Breast epithelium (tissue), 4 donors: Measurements from ENCODE around the gene FUT9. TPM values are rescaled to one million over a fixed set of nuclear protein-coding genes. Genes with fewer than 3 reads are reported as not detected.
"Not testable (repeated sequence)": the region's sequence is repeated elsewhere in the genome, so short reads cannot be mapped to it uniquely, and the experiment has no call there.

Source experiments
- DNase-seq, 2 donors: peaks; one replicate each; pipeline ENCODE4 v3.0.0-alpha.2; 2019; ENCODE audit warnings: low spot score in 2 of 2
- H3K27ac ChIP-seq, 2 donors: fragments of 200-600 bp; sonication (generic) in 1 of 2; one replicate each; pipeline ENCODE4 v1.5.1; 2016 to 2019; ENCODE audit warnings: mild to moderate bottlenecking in 1 of 2
- H3K27me3 ChIP-seq, 2 donors: fragments of 200-600 bp; sonication (generic) in 1 of 2; one replicate each; pipeline versions ENCODE4 v1.5.1 to v1.6.0; 2017 to 2019; ENCODE audit warnings: control low read depth in 1 of 2, mild to moderate bottlenecking in 1 of 2
- H3K36me3 ChIP-seq: fragments of 200-600 bp; one replicate; pipeline ENCODE4 v1.5.1; 2019
- H3K4me1 ChIP-seq, 2 donors: fragments of 200-600 bp; sonication (generic); one replicate each; pipeline ENCODE4 v1.5.1; 2016 to 2019; ENCODE audit warnings: control low read depth in 1 of 2
- H3K4me3 ChIP-seq, 3 donors: fragments of 200-600 bp; sonication (generic); 1 replicate in 2 of 3; 2 replicates in 1 of 3; pipeline ENCODE4 v1.5.1; 2016 to 2019; ENCODE audit warnings: mild to moderate bottlenecking in 3 of 3, moderate library complexity in 2 of 3
- H3K9me3 ChIP-seq, 2 donors: fragments of 200-600 bp; sonication (generic) in 1 of 2; one replicate each; pipeline ENCODE4 v1.5.1; 2016 to 2019; ENCODE audit warnings: control low read depth in 1 of 2
- POLR2A ChIP-seq: fragments of 450-650 bp; IDR thresholded peaks from one replicate; pipeline ENCODE4 v1.6.1; 2016; ENCODE audit warnings: antibody characterized with exemption, mild to moderate bottlenecking, moderate library complexity
- POLR2AphosphoS5 ChIP-seq, 3 donors: sonication (generic); formaldehyde crosslinking; IDR thresholded peaks; one replicate each; pipeline ENCODE4 v1.6.1; 2017; ENCODE audit warnings: antibody characterized with exemption in 3 of 3
- intact Hi-C: fragments of 100-400 bp; cut with DNase I; formaldehyde crosslinking; loops from one replicate; pipeline ENCODE4 v1.15.1; 2023; ENCODE audit warnings: low total_unique reads
- total RNA-seq, 3 donors: library from RNA; depleted of rRNA; stranded (reverse); fragments of >200 nt; gene quantifications; one replicate each; pipeline ENCODE4 v1.1.0, GENCODE V29; 2016
- TF ChIP-seq, protein P1 (sequence below), 3 donors: fragments of 450-650 bp; IDR thresholded peaks; one replicate each; pipeline ENCODE4 v1.5.1; 2016 to 2017; ENCODE audit warnings: antibody characterized with exemption in 3 of 3, mild to moderate bottlenecking in 3 of 3, moderate library complexity in 3 of 3

The FUT9 gene
- total RNA-seq, 3 donors from 2014 or later = 1.3 to 2.8 TPM; not detected in 1

DNA sequence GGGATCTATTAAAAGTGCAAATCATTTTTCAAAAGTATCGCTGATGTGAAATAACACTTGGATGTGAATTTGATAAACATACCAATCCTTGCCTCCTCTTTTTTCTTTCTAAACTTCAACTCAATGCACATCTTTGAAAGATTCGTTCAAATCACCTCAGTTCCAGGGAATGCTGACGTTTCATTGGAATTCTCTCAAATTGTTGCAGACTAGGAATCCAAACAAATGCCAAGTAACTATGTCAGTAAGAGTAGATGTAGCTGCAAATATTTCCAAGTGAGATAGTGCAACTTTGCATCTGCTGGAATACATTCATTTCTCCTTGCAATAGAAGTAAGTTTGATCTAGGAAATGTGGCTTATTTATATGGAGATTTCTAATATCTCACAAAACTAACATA, 220.7 kb downstream of the FUT9 start:
- TF ChIP-seq POLR2A (no peak), POLR2AphosphoS5 (IDR thresholded peaks at IDR 0.05) (no peak)
- TF ChIP-seq, protein P1, sequence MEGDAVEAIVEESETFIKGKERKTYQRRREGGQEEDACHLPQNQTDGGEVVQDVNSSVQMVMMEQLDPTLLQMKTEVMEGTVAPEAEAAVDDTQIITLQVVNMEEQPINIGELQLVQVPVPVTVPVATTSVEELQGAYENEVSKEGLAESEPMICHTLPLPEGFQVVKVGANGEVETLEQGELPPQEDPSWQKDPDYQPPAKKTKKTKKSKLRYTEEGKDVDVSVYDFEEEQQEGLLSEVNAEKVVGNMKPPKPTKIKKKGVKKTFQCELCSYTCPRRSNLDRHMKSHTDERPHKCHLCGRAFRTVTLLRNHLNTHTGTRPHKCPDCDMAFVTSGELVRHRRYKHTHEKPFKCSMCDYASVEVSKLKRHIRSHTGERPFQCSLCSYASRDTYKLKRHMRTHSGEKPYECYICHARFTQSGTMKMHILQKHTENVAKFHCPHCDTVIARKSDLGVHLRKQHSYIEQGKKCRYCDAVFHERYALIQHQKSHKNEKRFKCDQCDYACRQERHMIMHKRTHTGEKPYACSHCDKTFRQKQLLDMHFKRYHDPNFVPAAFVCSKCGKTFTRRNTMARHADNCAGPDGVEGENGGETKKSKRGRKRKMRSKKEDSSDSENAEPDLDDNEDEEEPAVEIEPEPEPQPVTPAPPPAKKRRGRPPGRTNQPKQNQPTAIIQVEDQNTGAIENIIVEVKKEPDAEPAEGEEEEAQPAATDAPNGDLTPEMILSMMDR (IDR thresholded peaks at IDR 0.05) = no peak
- intact Hi-C loops = no loop called here

DNA sequence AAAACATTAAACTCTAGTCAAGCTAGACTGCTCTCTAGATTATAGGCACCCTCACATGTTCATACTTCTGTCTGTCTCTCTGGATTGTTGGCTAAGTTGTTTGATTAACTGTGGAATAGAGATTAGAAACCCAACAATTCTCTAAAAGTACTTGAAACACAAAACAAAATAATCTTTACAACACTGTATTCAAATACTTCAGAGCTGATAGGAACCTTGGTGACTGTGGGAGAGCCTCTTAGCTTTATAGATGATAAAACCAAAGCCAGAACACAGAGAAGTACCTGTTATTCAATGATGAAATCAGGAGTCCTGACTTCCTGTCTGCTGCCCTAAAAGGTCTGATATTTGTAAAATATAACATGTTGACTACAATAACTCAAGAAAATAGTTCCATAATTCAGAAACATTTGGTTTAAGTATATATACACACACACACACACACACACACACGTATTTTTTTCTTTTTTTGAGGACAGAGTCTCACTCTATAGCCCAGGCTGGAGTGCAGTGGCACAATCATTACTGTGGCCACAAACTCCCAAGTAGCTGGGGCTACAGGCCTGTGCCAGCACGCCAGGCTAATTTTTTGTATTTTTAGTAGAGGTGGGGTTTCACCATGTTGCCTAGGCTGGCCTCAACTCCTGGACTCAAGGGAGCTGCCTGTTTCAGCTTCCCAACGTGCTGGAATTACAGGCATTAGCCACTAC, 222.0 kb downstream of the FUT9 start:
- H3K27ac ChIP-seq = no peak overlapping the region
- no peak overlapping the region for H3K4me3 ChIP-seq
- H3K36me3 ChIP-seq = no peaks in the 10 kb centered on the region
- TF ChIP-seq POLR2AphosphoS5 (IDR thresholded peaks at IDR 0.05) (no peak), POLR2A (no peak)
- TF ChIP-seq, protein P1 (IDR thresholded peaks at IDR 0.05) = no peak
- intact Hi-C loops = no loop called here
- no peak for DNase-seq
- H3K4me1 ChIP-seq = no peaks in the 10 kb centered on the region
- no peaks in the 10 kb centered on the region for H3K27me3 ChIP-seq
- H3K9me3 ChIP-seq = no peaks in the 10 kb centered on the region

More for the DNA sequence above, 220.7 kb downstream of the FUT9 start:
- no peaks in the 10 kb centered on the region for H3K36me3 ChIP-seq
- no peaks in the 10 kb centered on the region for H3K9me3 ChIP-seq
- H3K27me3 ChIP-seq = no peaks in the 10 kb centered on the region
- H3K27ac ChIP-seq = no peak overlapping the region
- DNase-seq = no peak
- H3K4me1 ChIP-seq = no peaks in the 10 kb centered on the region
- H3K4me3 ChIP-seq = no peak overlapping the region

DNA sequence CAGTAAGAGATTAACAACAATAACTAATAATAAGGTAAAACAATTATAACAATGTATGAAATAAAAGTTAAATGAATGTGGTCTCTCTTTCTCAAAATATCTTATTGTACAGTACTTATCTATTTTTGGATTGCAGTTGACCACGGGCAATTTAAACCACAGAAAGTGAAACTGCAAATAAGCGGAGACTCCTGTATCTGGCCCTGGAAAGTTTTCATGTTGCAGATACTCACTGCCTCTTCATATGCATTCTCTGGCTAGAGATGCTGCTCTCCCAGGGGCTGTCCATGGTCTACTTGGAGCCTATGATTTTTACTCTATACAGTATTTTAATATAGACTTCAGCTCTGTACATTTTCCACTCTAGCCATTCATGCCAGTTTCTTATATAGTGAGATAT, 230.8 kb downstream of the FUT9 start:
- Histone ChIP-seq H3K4me3 (no peak overlapping the region), H3K27ac (no peak overlapping the region), H3K27me3 (no peaks in the 10 kb centered on the region), H3K4me1 (no peaks in the 10 kb centered on the region), H3K36me3 (no peaks in the 10 kb centered on the region), H3K9me3 (no peaks in the 10 kb centered on the region)
- no peak for DNase-seq
- intact Hi-C loops = no loop called here
- TF ChIP-seq POLR2AphosphoS5 (IDR thresholded peaks at IDR 0.05) (no peak), POLR2A (no peak)
- TF ChIP-seq, protein P1 (IDR thresholded peaks at IDR 0.05) = no peak

DNA sequence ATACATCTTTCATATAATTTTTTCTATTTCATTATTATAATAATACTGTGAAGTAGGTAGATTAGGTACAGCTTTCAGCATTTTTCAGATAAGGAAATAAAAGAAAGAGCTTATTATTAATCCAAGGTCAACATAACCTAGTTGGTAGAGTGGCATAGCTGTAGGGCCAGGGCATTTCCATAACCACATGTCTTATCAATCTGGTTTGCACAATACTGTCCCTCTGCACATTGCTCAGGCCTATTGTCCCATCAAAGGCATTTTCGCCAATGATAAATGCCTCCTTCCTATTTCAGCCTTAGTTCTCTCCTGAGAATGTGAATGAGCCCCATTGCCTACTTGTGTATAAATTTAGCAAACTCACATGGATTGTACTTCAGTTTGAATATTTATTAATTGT, 234.0 kb downstream of the FUT9 start:
- H3K36me3 ChIP-seq = no peaks in the 10 kb centered on the region
- H3K9me3 ChIP-seq = no peaks in the 10 kb centered on the region
- intact Hi-C loops = no loop called here
- no peaks in the 10 kb centered on the region for H3K4me1 ChIP-seq
- TF ChIP-seq, protein P1 (IDR thresholded peaks at IDR 0.05) = no peak
- no peak overlapping the region for H3K4me3 ChIP-seq
- no peaks in the 10 kb centered on the region for H3K27me3 ChIP-seq
- no peak overlapping the region for H3K27ac ChIP-seq
- no peak for DNase-seq

DNA sequence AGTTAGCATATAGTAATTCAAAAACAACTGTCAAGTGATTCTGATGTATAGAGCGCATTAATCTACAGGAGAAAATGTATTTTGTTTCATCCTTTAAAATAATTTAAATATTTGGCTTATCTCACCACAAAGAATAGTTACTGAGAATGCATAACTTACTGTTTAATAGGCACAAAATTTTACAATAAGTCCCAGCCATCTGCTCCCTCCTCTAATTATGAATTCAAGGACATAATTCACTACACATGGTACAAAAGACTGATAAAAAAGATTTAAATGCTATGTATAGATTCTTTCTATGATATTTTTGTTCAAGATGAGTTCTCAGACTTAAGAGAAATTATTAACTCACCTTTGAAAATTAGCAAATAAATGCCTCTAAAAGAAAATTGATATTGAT, 242.0 kb downstream of the FUT9 start:
- no peaks in the 10 kb centered on the region for H3K9me3 ChIP-seq
- H3K36me3 ChIP-seq = no peaks in the 10 kb centered on the region
- no peaks in the 10 kb centered on the region for H3K27me3 ChIP-seq
- H3K4me3 ChIP-seq = no peak overlapping the region
- intact Hi-C loops = no loop called here
- no peaks in the 10 kb centered on the region for H3K4me1 ChIP-seq
- TF ChIP-seq POLR2AphosphoS5 (IDR thresholded peaks at IDR 0.05) (no peak), POLR2A (no peak)
- TF ChIP-seq, protein P1 (IDR thresholded peaks at IDR 0.05) = no peak
- H3K27ac ChIP-seq = no peak overlapping the region
- no peak for DNase-seq

DNA sequence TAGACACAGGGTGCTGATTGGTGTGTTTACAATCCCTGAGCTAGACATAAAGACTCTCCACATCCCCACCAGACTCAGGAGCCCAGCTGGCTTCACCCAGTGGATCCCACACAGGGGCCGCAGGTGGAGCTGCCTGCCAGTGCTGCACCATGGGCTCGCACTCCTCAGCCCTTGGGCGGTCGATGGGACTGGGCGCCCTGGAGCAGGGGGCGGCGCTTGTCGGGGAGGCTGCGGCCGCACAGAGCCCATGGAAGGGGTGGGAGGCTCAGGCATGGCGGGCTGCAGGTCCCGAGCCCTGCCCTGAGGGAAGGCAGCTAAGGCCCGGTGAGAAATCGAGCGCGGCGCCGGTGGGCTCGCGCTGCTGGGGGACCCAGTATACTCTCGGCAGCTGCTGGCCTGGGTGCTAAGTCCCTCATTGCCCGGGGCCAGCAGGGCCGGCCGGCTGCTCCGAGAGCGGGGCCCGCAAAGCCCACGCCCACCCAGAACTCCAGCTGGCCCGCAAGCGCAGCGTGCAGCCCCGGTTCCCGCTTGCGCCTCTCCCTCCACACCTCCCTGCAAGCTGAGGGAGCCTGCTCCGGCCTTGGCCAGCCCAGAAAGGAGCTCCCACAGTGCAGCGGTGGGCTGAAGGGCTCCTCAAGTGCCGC, 245.1 kb downstream of the FUT9 start:
- H3K4me1 ChIP-seq, H3K27me3 ChIP-seq, DNase-seq, intact Hi-C loops, H3K4me3 ChIP-seq, H3K36me3 ChIP-seq, H3K9me3 ChIP-seq, H3K27ac ChIP-seq: not testable (repeated sequence)
